H9 (cell line): Measurements from ENCODE around the gene ABCG4. TPM values are rescaled to one million over a fixed set of nuclear protein-coding genes. Genes with fewer than 3 reads are reported as not detected.

ENCODE experiments used
- DNase-seq: peaks from one replicate; pipeline ENCODE4 v3.0.0-alpha.2; 2017
- H2AFZ ChIP-seq: one replicate; pipeline ENCODE4 v1.6.1; 2013; ENCODE audit warnings: mild to moderate bottlenecking, low read length, control low read depth, moderate library complexity
- H2AK5ac ChIP-seq: 2 replicates; pipeline ENCODE4 v1.6.1; 2013; ENCODE audit warnings: low read length, control low read depth, mixed read lengths; ENCODE audit not compliant: insufficient read length
- H2BK120ac ChIP-seq: one replicate; pipeline ENCODE4 v1.6.1; 2013; ENCODE audit warnings: low read depth, mild to moderate bottlenecking, low read length, control low read depth, inconsistent platforms; ENCODE audit not compliant: poor library complexity, severe bottlenecking
- H2BK12ac ChIP-seq: 2 replicates; pipeline ENCODE4 v1.6.1; 2013; ENCODE audit warnings: low read length, control low read depth, mixed read lengths, low read depth; ENCODE audit not compliant: insufficient read length
- H2BK15ac ChIP-seq: 2 replicates; pipeline ENCODE4 v1.6.1; 2013; ENCODE audit warnings: low read depth, low read length, control low read depth
- H2BK20ac ChIP-seq: one replicate; pipeline ENCODE4 v1.6.1; 2013; ENCODE audit warnings: low read depth, mild to moderate bottlenecking, low read length, control low read depth, inconsistent platforms; ENCODE audit not compliant: poor library complexity, severe bottlenecking
- H2BK5ac ChIP-seq: 2 replicates; pipeline ENCODE4 v1.6.1; 2013; ENCODE audit warnings: low read length, control low read depth, mixed read lengths; ENCODE audit not compliant: insufficient read length
- H3K14ac ChIP-seq: 2 replicates; pipeline ENCODE4 v1.6.1; 2013; ENCODE audit warnings: low read length, control low read depth; ENCODE audit not compliant: insufficient read depth
- H3K18ac ChIP-seq: 2 replicates; pipeline ENCODE4 v1.6.1; 2013; ENCODE audit warnings: low read depth, mild to moderate bottlenecking, mixed read lengths, low read length, control low read depth; ENCODE audit not compliant: insufficient read length
- H3K23ac ChIP-seq: 2 replicates; pipeline ENCODE4 v1.6.1; 2013; ENCODE audit warnings: low read length, control low read depth, mixed read lengths, low read depth; ENCODE audit not compliant: insufficient read length
- H3K23me2 ChIP-seq: 2 replicates; pipeline ENCODE4 v1.6.1; 2013; ENCODE audit warnings: low read depth, mild to moderate bottlenecking, mixed read lengths, low read length, control low read depth; ENCODE audit not compliant: insufficient read length, poor library complexity, severe bottlenecking
- H3K27ac ChIP-seq: 2 replicates; pipeline ENCODE4 v1.5.1; 2013; ENCODE audit warnings: low read length, control low read depth, mixed read lengths, low read depth; ENCODE audit not compliant: insufficient read length
- H3K27me3 ChIP-seq: 2 replicates; pipeline ENCODE4 v1.6.1; 2013; ENCODE audit warnings: low read length, control low read depth, inconsistent platforms; ENCODE audit not compliant: insufficient read depth
- H3K4ac ChIP-seq: 2 replicates; pipeline ENCODE4 v1.6.1; 2013; ENCODE audit warnings: low read depth, mild to moderate bottlenecking, control low read depth, inconsistent platforms, low read length, moderate library complexity
- H3K4me1 ChIP-seq: 2 replicates; pipeline ENCODE4 v1.6.1; 2013; ENCODE audit warnings: low read length, control low read depth, inconsistent platforms; ENCODE audit not compliant: insufficient read depth
- H3K4me2 ChIP-seq: 2 replicates; pipeline ENCODE4 v1.6.1; 2013; ENCODE audit warnings: low read length, control low read depth, mixed read lengths; ENCODE audit not compliant: insufficient read length, insufficient read depth
- H3K56ac ChIP-seq: 2 replicates; pipeline ENCODE4 v1.6.1; 2013; ENCODE audit warnings: low read depth, mild to moderate bottlenecking, mixed read lengths, low read length, control low read depth; ENCODE audit not compliant: insufficient read length
- H3K79me1 ChIP-seq: 2 replicates; pipeline ENCODE4 v1.6.1; 2013; ENCODE audit warnings: low read depth, mild to moderate bottlenecking, moderate library complexity, low read length, control low read depth, inconsistent platforms; ENCODE audit not compliant: insufficient read depth, poor library complexity, severe bottlenecking
- H3K79me2 ChIP-seq: 2 replicates; pipeline ENCODE4 v1.6.1; 2013; ENCODE audit warnings: low read length, control low read depth, inconsistent platforms; ENCODE audit not compliant: insufficient read depth
- H3K9ac ChIP-seq: 2 replicates; pipeline ENCODE4 v1.6.1; 2013; ENCODE audit warnings: low read length, control low read depth, mixed read lengths; ENCODE audit not compliant: insufficient read length; ENCODE audit errors: extremely low read depth
- H3K9me3 ChIP-seq: one replicate; pipeline ENCODE4 v1.6.1; 2013; ENCODE audit warnings: low read depth, low read length, inconsistent platforms; ENCODE audit not compliant: control insufficient read depth
- H3T11ph ChIP-seq: one replicate; pipeline ENCODE4 v1.6.1; 2013; ENCODE audit warnings: mild to moderate bottlenecking, low read length, control low read depth, inconsistent platforms
- H4K20me1 ChIP-seq: one replicate; pipeline ENCODE4 v1.6.1; 2013; ENCODE audit not compliant: control insufficient read depth, insufficient read length, insufficient read depth
- H4K5ac ChIP-seq: 2 replicates; pipeline ENCODE4 v1.6.1; 2013; ENCODE audit warnings: low read depth, mild to moderate bottlenecking, mixed read lengths, low read length, control low read depth; ENCODE audit not compliant: insufficient read length
- H4K8ac ChIP-seq: replicated peaks from 2 replicates; pipeline ENCODE4 v1.6.1; 2013; ENCODE audit warnings: low read length, control low read depth, mixed read lengths, low read depth; ENCODE audit not compliant: insufficient read length
- H4K91ac ChIP-seq: 2 replicates; pipeline ENCODE4 v1.6.1; 2013; ENCODE audit warnings: low read depth, mild to moderate bottlenecking, moderate library complexity, mixed read lengths, low read length, control low read depth; ENCODE audit not compliant: insufficient read length
- H3K27ac Mint-ChIP-seq, 3 experiments: 2 replicates in 2 of 3; 3 replicates in 1 of 3; pipeline ENCODE4 v1.8.0; 2020 to 2021; ENCODE audit warnings: mixed read lengths in 3 of 3, mild to moderate bottlenecking in 1 of 3, moderate library complexity in 1 of 3
- H3K27me3 Mint-ChIP-seq: 2 replicates; pipeline ENCODE4 v1.8.0; 2021; ENCODE audit warnings: low read depth, mild to moderate bottlenecking, moderate library complexity, mixed read lengths
- H3K36me3 Mint-ChIP-seq, 3 experiments: 2 replicates in 2 of 3; 3 replicates in 1 of 3; pipeline ENCODE4 v1.8.0; 2020 to 2021; ENCODE audit warnings: low read depth in 3 of 3, mixed read lengths in 3 of 3; ENCODE audit not compliant: insufficient read depth in 1 of 3
- H3K4me1 Mint-ChIP-seq, 2 experiments: 2 replicates each; pipeline ENCODE4 v1.8.0; 2020; ENCODE audit warnings: mixed read lengths in 2 of 2
- H3K4me3 Mint-ChIP-seq, 2 experiments: 2 replicates in 1 of 2; 3 replicates in 1 of 2; pipeline ENCODE4 v1.8.0; 2020 to 2021; ENCODE audit warnings: mild to moderate bottlenecking in 2 of 2, mixed read lengths in 2 of 2, moderate library complexity in 1 of 2
- H3K9me3 Mint-ChIP-seq, 2 experiments: 2 replicates in 1 of 2; 3 replicates in 1 of 2; pipeline ENCODE4 v1.8.0; 2020; ENCODE audit warnings: mild to moderate bottlenecking in 2 of 2, mixed read lengths in 2 of 2, moderate library complexity in 1 of 2
- WGBS: extraction: QIAGEN DNeasy Blood & Tissue Kit; methylation state at CpG from one replicate; pipeline ENCODE4 v1.1.7; 2013; ENCODE audit warnings: missing lambda C conversion rate, low lambda C conversion rate, mixed read lengths; ENCODE audit not compliant: insufficient read length; ENCODE audit errors: extremely low coverage; 5-methylcytosine and 5-hydroxymethylcytosine counted together
- total RNA-seq: library from RNA; stranded (reverse); gene quantifications from 2 replicates; pipeline ENCODE4 v1.2.1, GENCODE V29; 2021
- TF ChIP-seq, protein P1 (sequence below): fragments of 200-600 bp; sonication (generic); conservative IDR thresholded peaks from 3 replicates; pipeline ENCODE4 v1.8.0; 2021; ENCODE audit warnings: antibody characterized with exemption, mild to moderate bottlenecking

The ABCG4 gene
- total RNA-seq, 1 experiment from 2014 or later = 1.2 TPM

DNA sequence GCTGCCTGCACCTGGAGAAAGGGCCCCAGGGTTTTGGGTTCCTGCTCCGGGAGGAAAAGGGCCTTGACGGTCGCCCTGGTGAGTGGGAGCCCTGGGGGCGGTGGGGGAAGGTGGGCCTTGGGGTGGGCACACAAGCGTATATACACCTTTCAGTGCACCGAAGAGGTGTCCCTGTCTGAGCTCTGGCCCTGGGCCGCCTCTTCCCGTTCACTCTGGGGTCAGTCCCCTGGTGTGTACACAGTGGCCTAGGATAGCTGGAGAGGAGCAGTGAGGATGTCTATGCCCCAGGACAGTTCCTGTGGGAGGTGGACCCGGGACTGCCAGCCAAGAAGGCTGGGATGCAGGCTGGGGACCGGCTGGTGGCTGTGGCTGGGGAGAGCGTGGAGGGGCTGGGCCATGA is 39.2 kb downstream of the ABCG4 start:
- Histone ChIP-seq H2BK120ac (no peak overlapping the region), H3K9me3 (no peaks in the 10 kb centered on the region), H2BK20ac (no peak overlapping the region), H4K8ac (no peak overlapping the region), H3K18ac (no peak overlapping the region), H3K4me2 (no peak overlapping the region), H2BK12ac (no peak overlapping the region), H3K23me2 (no peaks in the 10 kb centered on the region), H3K14ac (no peak overlapping the region), H4K20me1 (no peaks in the 10 kb centered on the region), H2BK5ac (no peak overlapping the region), H4K5ac (no peak overlapping the region), H3K79me1 (no peaks in the 10 kb centered on the region), H4K91ac (no peak overlapping the region), H2AK5ac (no peak overlapping the region), H3K27me3 (no peaks in the 10 kb centered on the region), H3K4ac (no peak overlapping the region), H3K23ac (no peak overlapping the region), H3K9ac (no peak overlapping the region), H3K79me2 (no peaks in the 10 kb centered on the region), H3K27ac (no peak overlapping the region), H2AFZ (no peak overlapping the region), H3K56ac (no peak overlapping the region), H3T11ph (no peak overlapping the region), H3K4me1 (no peaks in the 10 kb centered on the region), H2BK15ac (no peak overlapping the region)
- TF ChIP-seq, protein P1, sequence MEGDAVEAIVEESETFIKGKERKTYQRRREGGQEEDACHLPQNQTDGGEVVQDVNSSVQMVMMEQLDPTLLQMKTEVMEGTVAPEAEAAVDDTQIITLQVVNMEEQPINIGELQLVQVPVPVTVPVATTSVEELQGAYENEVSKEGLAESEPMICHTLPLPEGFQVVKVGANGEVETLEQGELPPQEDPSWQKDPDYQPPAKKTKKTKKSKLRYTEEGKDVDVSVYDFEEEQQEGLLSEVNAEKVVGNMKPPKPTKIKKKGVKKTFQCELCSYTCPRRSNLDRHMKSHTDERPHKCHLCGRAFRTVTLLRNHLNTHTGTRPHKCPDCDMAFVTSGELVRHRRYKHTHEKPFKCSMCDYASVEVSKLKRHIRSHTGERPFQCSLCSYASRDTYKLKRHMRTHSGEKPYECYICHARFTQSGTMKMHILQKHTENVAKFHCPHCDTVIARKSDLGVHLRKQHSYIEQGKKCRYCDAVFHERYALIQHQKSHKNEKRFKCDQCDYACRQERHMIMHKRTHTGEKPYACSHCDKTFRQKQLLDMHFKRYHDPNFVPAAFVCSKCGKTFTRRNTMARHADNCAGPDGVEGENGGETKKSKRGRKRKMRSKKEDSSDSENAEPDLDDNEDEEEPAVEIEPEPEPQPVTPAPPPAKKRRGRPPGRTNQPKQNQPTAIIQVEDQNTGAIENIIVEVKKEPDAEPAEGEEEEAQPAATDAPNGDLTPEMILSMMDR = no peak
- no peak for DNase-seq
- Mint-ChIP-seq H3K27ac (no peak overlapping the region), H3K4me1 (peaks cover 9 to 13% of the 10 kb centered on the region in 2 experiments; a peak in 3 of 4 replicates), H3K36me3 (no peaks in the 10 kb centered on the region; a peak in 1 of 7 replicates), H3K4me3 (no peak overlapping the region), H3K27me3 (peaks cover 1% of the 10 kb centered on the region), H3K9me3 (no peaks in the 10 kb centered on the region)
- WGBS = no CpG with 5 or more reads among the region's 11 CpGs
